Fibroblast of pulmonary artery (primary cell): Measurements from ENCODE around the gene FTL.
A peak's percentile ranks its signal among the peaks of the same experiment; 100 is the strongest.
"Not testable (repeated sequence)": the region's sequence is repeated elsewhere in the genome, so short reads cannot be mapped to it uniquely, and the experiment has no call there.

Experiments
- DNase-seq: peaks from one replicate; pipeline ENCODE4 v3.0.0-alpha.2; 2010; ENCODE audit warnings: low read depth
- H3K4me3 ChIP-seq: replicated peaks from 2 replicates; pipeline ENCODE4 v1.5.1; 2011; ENCODE audit warnings: low read depth, mild to moderate bottlenecking, control low read depth, low read length, moderate library complexity
- TF ChIP-seq, protein P1 (sequence below): IDR thresholded peaks from 2 replicates; pipeline ENCODE4 v1.5.1; 2011; ENCODE audit warnings: mild to moderate bottlenecking, control low read depth, low read length, inconsistent platforms; ENCODE audit errors: missing control alignments

The FTL gene

DNA sequence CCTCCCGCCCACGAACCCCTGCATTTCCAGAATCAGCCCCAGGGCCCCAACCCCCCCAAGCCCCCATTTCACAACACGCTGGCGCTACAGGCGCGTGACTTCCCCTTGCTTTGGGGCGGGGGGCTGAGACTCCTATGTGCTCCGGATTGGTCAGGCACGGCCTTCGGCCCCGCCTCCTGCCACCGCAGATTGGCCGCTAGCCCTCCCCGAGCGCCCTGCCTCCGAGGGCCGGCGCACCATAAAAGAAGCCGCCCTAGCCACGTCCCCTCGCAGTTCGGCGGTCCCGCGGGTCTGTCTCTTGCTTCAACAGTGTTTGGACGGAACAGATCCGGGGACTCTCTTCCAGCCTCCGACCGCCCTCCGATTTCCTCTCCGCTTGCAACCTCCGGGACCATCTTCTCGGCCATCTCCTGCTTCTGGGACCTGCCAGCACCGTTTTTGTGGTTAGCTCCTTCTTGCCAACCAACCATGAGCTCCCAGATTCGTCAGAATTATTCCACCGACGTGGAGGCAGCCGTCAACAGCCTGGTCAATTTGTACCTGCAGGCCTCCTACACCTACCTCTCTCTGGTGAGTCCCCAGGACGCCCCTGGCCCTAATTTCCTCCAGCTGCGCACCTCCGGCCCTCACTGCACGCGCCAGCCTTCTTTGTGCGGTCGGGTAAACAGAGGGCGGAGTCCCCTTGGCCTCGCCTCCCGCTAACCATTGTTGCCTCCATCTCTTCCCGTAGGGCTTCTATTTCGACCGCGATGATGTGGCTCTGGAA lies at the start of gene FTL:
Gene FTL (plus strand): TSS at position 270 of the 766 bp plus-strand sequence. CDS start 199 bp downstream, at position 469.
- TF ChIP-seq, protein P1, sequence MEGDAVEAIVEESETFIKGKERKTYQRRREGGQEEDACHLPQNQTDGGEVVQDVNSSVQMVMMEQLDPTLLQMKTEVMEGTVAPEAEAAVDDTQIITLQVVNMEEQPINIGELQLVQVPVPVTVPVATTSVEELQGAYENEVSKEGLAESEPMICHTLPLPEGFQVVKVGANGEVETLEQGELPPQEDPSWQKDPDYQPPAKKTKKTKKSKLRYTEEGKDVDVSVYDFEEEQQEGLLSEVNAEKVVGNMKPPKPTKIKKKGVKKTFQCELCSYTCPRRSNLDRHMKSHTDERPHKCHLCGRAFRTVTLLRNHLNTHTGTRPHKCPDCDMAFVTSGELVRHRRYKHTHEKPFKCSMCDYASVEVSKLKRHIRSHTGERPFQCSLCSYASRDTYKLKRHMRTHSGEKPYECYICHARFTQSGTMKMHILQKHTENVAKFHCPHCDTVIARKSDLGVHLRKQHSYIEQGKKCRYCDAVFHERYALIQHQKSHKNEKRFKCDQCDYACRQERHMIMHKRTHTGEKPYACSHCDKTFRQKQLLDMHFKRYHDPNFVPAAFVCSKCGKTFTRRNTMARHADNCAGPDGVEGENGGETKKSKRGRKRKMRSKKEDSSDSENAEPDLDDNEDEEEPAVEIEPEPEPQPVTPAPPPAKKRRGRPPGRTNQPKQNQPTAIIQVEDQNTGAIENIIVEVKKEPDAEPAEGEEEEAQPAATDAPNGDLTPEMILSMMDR = no peak
- H3K4me3 ChIP-seq = peak within 1 kb of the TSS; percentile 99
- DNase-seq = peak; percentile 98

DNA sequence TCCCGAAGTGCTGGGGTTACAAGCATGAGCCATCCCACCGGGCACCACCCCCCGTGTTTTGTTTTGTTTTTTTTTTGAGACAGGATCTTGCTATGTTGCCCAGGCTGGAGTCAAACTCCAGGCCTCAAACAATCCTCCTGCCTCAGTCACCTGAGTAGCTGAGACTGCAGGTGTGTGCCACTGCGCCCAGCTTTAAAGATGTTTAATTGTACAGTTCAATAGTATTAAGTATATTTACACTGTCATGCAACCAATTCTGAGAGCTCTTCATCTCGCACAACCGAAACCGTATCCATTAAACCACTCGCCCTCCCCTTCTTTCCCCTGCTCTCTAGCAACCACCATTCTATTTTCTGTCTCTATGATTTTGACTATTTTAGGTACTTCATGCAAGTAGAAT lies 49.4 kb upstream of the FTL start:
- no peak overlapping the region for H3K4me3 ChIP-seq
- TF ChIP-seq, protein P1 = no peak
- DNase-seq = no peak

DNA sequence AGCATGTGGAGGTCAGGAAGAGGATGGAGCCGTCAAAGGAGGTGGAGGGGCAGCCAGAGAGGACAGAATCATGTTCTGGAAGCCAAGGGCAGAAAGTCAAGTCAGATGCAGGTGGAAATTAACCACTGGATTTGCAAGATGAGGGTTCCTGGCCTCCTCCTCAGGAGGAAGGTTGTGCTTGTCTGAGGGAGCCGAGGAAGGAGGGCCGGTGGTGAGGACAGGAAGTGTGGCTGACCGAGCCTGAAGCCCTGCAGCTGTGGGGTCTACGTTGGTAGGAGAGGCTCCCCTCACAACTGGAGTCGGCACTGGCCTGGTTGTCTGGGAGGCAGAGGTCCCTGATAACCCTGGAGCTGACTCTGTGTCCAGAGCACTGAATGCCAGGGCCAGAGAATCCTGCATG lies 47.0 kb upstream of the FTL start:
- no peak for DNase-seq
- TF ChIP-seq, protein P1 = no peak
- H3K4me3 ChIP-seq = no peak overlapping the region

DNA sequence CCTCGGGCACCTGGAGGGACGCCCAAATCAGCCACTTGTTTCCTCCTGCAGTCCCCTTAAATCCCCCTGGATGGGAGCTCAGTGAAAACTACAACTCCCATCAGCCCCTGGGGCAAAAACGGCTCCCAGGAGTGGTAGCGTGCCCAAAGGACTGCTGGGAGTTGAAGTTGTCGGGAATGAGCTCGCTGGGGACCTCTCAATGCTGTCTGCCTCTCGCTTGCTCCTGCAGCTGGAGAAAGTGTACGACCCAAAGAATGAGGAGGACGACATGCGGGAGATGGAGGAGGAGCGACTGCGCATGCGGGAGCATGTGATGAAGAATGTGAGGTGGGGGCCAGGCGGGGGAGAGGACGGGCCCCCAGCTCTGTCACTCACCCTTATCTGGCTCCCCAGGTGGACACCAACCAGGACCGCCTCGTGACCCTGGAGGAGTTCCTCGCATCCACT lies 46.3 kb upstream of the FTL start:
- DNase-seq = peak; percentile 16
- no peak overlapping the region for H3K4me3 ChIP-seq
- TF ChIP-seq, protein P1 = no peak

DNA sequence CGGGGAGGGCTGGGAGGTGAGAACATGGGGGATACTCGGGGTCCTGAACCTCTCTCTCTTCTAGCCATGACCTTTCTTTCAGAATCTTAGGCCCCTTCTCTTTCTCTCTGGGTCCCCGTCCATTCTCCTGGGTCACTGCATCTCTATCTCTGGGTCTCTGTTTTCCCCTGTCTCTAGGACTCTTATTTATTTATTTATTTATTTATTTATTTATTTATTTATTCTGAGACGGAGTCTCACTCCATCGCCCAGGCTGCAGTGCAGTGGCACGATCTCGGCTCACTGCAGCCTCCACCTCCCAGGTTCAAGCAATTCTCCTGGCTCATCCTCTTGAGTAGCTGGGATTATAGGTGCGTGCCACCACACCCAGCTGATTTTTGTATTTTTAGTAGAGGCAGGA lies 45.8 kb upstream of the FTL start:
- not testable (repeated sequence) for H3K4me3 ChIP-seq, DNase-seq

DNA sequence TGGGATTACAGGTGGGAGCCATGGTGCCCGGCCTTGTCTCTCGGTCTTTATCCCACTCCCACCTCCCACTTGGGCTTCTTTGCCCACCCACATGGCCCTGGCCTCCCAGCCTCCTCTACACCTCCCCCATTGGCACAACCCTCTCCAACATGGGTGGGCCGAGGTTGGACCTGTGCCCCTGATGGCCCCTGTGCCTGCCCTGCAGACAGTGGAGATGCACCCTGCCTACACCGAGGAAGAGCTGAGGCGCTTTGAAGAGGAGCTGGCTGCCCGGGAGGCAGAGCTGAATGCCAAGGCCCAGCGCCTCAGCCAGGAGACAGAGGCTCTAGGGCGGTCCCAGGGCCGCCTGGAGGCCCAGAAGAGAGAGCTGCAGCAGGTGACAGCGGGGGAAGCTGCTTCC lies 44.2 kb upstream of the FTL start:
- TF ChIP-seq, protein P1 = no peak
- DNase-seq = no peak
- H3K4me3 ChIP-seq = no peak overlapping the region

DNA sequence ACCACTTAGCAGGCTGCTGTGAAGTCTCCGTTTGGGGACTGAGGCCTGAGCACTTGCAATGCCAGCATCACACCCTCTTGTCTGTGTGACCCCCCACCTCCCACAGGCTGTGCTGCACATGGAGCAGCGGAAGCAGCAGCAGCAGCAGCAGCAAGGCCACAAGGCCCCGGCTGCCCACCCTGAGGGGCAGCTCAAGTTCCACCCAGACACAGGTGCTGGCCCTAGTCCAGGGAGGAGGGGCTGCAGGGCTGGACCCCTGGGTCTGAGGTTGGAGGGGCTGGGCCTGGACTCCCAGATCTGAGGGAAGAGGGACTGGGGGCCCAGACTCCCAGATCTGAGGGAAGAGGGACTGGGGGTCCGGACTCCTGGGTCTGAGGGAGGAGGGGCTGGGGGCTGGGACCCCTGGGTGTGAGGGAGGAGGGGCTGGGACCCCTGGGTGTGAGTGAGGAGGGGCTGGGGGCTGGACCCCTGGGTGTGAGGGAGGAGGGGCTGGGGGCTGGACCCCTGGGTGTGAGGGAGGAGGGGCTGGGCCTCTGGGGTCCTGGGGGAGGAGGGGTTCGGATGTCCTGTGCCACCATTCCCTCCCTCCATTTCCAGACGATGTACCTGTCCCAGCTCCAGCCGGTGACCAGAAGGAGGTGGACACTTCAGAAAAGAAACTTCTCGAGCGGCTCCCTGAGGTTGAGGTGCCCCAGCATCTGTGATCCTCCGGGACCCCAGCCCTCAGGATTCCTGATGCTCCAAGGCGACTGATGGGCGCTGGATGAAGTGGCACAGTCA lies 43.2 kb upstream of the FTL start:
- TF ChIP-seq, protein P1 = no peak
- no peak overlapping the region for H3K4me3 ChIP-seq
- DNase-seq = no peak
